Measurements from ENCODE around the gene MUC4.

GRCh38 chr3:195767792-195768191 is 43.9 kb downstream of the MUC4 start:
- TF ChIP-seq, protein P1, sequence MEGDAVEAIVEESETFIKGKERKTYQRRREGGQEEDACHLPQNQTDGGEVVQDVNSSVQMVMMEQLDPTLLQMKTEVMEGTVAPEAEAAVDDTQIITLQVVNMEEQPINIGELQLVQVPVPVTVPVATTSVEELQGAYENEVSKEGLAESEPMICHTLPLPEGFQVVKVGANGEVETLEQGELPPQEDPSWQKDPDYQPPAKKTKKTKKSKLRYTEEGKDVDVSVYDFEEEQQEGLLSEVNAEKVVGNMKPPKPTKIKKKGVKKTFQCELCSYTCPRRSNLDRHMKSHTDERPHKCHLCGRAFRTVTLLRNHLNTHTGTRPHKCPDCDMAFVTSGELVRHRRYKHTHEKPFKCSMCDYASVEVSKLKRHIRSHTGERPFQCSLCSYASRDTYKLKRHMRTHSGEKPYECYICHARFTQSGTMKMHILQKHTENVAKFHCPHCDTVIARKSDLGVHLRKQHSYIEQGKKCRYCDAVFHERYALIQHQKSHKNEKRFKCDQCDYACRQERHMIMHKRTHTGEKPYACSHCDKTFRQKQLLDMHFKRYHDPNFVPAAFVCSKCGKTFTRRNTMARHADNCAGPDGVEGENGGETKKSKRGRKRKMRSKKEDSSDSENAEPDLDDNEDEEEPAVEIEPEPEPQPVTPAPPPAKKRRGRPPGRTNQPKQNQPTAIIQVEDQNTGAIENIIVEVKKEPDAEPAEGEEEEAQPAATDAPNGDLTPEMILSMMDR (IDR thresholded peaks at IDR 0.05; ENCODE audit: insufficient read depth, low read length, poor library complexity, severe bottlenecking), result no peak
- TF ChIP-seq EZH2phosphoT487 (conservative IDR thresholded peaks at IDR 0.05; ENCODE audit: low read length), result no peak

Data from SU-DHL-6 (cell line).